GM12865 (cell line): ENCODE results near the gene SULF2.

ENCODE experiments used
- DNase-seq: peaks from one replicate; pipeline ENCODE4 v3.0.0; 2010; ENCODE audit warnings: low read depth
- H3K4me3 ChIP-seq: 2 replicates; pipeline ENCODE4 v1.5.1; 2011; ENCODE audit warnings: mild to moderate bottlenecking, low read depth, low read length, control low read depth
- CTCF ChIP-seq: IDR thresholded peaks from 2 replicates; pipeline ENCODE4 v1.5.1; 2011; ENCODE audit warnings: low read length, control low read depth, low read depth, inconsistent platforms; ENCODE audit not compliant: insufficient read depth; ENCODE audit errors: missing control alignments

SULF2 gene

GRCh38 chr20:47708953-47709833, 76.1 kb downstream of the SULF2 start:
- DNase-seq, result no peak
- TF ChIP-seq CTCF, result no peak
- no peak overlapping the region for H3K4me3 ChIP-seq

GRCh38 chr20:47708140-47708807, 77.0 kb downstream of the SULF2 start:
- H3K4me3 ChIP-seq, result no peak overlapping the region
- peak; percentile 52 for DNase-seq
- no peak for TF ChIP-seq CTCF

GRCh38 chr20:47706345-47706744, 78.9 kb downstream of the SULF2 start:
- DNase-seq, result no peak
- TF ChIP-seq CTCF, result no peak
- H3K4me3 ChIP-seq, result no peak overlapping the region

- no peak overlapping the region for H3K4me3 ChIP-seq
- no peak for DNase-seq
These were observed 79.8 kb downstream of the SULF2 start for GRCh38 chr20:47705497-47705856.

GRCh38 chr20:47704746-47705496, 80.4 kb downstream of the SULF2 start:
- H3K4me3 ChIP-seq, result no peak overlapping the region
- no peak for TF ChIP-seq CTCF
- no peak for DNase-seq

More at GRCh38 chr20:47705497-47705856, 79.8 kb downstream of the SULF2 start:
- TF ChIP-seq CTCF, result no peak

- DNase-seq, result no peak
- no peak overlapping the region for H3K4me3 ChIP-seq
- no peak for TF ChIP-seq CTCF
These were observed 81.5 kb downstream of the SULF2 start for GRCh38 chr20:47703748-47704147.
